ENCODE data around the gene ZSCAN5B.

The ZSCAN5B gene

GRCh38 chr19:56142897-56143434 is 54.6 kb downstream of the ZSCAN5B start:
- no peak for DNase-seq

DNA sequence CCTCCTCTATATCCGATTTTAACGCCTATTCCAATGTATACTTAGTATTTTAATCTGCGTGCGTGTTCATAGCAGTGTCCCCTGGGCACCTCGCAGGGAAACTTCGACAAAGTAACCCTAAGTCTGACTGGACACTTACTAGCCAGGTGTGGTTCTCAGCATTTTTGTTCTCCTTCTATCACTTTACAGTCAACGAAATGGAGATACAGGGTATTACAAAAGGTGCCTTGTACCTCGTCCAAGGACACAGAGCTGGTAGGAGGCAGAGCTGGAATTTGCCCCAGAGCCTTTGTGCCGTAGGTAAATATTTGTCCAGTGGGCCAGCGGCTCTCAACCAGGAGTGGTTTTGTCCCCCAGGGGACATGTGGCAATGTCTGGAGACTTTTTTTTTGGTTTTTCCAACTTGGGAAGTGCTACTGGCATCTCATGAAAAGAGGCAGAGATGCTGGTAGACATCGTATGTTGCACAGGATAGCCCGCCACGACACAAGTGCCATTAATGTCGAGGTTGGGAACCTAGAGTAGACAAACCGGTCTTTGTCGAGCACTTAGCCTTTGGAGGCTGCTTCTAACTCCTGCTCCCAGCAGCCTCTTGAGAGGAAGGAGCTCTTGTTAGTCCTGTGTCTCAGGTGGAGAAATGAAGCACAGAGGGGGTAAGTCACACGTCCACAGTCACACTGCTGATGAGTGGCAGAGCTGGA is 55.3 kb downstream of the ZSCAN5B start:
- DNase-seq, result no peak

DNA sequence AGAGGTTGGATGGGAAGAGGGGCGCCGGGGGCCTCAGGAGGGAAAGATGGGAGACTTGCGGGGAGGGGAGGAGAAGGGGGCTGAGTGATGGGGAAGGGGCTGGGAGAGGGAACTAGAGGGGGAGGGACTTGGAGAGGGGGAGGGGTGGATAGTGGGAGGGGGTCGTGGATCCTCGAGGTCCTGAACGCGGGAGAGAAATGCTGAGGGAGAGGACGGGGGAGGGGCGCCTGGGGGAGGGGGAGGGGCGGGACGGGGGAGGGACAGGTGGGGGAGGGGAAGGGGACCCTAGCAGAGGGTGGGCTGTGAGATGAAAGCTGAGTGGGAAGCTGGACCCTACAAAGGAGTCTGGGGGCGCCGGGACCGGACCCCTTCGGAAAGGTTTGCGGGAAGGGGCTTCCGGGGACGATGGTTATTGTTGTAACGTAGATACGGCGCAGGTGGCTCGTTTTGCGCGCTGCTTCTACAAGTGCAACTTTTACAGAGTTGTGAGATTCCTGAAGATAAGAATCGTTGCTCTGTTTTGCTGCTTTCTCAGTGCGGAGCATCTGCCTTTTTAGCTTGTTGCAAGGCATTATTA is 56.1 kb downstream of the ZSCAN5B start:
- peak; percentile 2 for DNase-seq

DNA sequence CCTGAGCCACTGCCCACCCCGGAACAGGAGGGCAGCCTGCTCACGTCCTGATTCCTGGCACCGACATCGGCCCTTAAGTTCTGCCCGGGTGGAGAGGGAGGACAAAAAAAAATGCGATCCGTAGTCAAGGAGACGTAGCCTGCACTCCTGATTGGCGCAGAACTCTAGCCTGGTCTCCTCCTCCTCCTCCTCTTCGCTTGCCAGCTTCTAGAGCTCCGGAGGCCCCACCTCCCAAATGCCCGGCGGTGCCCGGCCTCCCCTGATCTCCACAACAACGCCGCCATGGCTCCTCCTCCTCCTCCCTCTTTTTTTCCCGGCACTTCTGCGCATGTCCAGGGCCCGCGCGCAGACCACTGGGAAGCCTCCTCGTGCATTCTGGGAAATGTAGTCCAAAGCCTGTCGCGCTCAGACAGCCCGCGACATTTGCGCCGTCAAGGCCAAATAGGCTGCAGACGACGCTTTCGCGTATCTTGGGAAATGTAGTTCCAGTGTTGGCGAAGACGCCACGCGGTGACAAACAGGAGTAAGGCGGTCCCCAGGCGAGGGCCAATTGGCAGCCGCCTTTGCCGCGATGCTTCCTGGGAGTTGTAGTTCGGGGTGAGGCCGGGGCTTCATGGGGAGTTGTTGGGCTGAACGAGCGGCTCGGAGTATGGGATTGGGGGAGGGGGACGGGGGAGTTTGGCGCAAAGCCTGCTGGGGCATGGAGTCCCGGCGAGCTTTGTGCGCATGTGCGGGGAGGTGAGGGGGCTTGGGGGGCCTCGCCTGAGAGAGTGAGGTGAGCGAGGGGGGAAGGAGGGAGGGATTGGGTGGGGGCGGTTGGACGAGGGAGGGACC is 56.8 kb downstream of the ZSCAN5B start, which contains the start of gene ZNF444:
Gene ZNF444 (plus strand): TSS at position 705 of the 834 bp plus-strand sequence. CDS start 5,625 bp downstream, outside the sequence.
- DNase-seq, result peak; percentile 99

GRCh38 chr19:56139847-56140582 is 57.6 kb downstream of the ZSCAN5B start:
- DNase-seq, result no peak

All from NCI-H1092 treated with DMSO at 0.1 percent for 48 hours (cell line).